HCEC 1CT (cell line): Measurements from ENCODE around the gene COL6A2.
A peak's percentile ranks its signal among the peaks of the same experiment; 100 is the strongest.
"Not testable (repeated sequence)": the region's sequence is repeated elsewhere in the genome, so short reads cannot be mapped to it uniquely, and the experiment has no call there.

Experiments
- DNase-seq: peaks from one replicate; pipeline ENCODE4 v3.0.0-alpha.2; 2017

The COL6A2 gene

GRCh38 chr21:46061063-46061462 lies 36.8 kb upstream of the COL6A2 start:
- no peak for DNase-seq

GRCh38 chr21:46061518-46061917 lies 36.4 kb upstream of the COL6A2 start:
- no peak for DNase-seq

GRCh38 chr21:46061950-46062349 lies 36.0 kb upstream of the COL6A2 start:
- DNase-seq: no peak

GRCh38 chr21:46062471-46063211 lies 35.3 kb upstream of the COL6A2 start:
- DNase-seq: no peak

GRCh38 chr21:46063227-46063626 lies 34.7 kb upstream of the COL6A2 start:
- no peak for DNase-seq

- no peak for DNase-seq
These were observed 33.9 kb upstream of the COL6A2 start for GRCh38 chr21:46063734-46064680.

GRCh38 chr21:46064870-46065214 lies 33.1 kb upstream of the COL6A2 start:
- no peak for DNase-seq

DNA sequence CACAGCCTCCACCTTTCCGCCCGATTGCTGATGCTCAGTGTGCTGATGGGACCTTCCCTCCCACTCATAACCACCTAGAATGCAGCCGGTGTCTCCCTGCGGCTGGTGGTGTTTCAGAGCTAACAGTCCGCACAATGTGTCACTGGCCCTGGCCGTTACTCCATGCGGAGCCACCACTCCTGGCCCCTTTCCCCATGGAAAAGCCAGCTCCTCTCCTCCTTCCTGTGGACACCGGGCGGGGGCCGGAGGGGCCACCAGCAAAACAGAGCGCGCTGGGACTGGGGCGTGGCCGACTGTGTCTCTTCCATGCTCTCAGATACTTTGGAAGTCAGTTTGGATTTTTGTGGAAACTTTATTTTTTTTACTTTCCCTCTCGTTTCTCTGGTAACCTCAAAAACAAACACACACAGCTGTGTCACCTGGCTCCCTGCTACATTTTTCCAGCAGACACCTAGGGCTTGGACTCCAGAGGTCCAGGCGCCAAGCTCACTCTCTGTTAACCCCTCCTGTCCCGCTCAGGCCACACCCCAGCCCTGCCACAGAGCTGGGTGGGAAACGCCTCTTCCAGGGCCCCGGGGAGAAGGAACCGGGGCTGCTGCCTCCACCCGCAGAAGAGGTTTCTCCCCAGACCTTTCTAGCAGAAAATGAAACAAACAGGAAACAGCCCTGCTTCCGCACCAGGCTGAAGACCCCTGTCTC lies 32.5 kb upstream of the COL6A2 start:
- DNase-seq: peak; percentile 29

- no peak for DNase-seq
These were observed 31.9 kb upstream of the COL6A2 start for GRCh38 chr21:46065914-46066551.

GRCh38 chr21:46066591-46067331 lies 31.2 kb upstream of the COL6A2 start:
- DNase-seq: no peak

DNA sequence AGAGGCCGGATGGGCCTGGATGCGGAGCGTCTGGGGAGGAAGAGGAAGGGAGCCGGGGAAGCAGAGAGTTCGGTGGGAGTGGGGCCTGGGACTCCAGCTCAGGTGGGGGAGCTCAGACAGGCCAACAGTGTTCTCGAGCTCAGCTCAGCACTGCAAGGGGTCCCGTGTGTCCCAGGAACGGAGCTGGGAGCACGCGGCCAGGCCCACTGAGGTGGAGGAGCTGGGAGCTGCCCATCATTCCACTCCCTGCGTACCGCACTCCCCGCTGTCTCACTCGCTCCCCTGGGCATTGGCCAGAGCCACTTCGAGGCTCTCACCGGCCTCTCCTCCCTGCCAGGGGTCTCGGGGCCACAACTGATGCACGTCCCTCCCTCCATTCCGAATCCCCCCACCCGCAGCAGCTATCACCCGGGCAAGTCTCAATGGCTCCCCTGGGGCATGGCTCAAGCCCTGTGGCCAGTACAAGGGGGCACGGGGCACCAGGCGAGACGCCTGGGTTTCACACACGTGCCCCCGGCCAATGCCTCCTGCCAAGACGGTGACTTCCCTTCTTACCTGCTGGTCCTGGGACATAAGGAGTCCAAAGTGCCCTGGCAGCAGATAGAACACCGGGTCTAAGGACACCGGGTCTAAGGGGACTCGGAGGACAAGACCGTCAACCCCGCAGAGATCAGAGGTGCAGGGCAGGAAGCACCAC lies 30.3 kb upstream of the COL6A2 start:
- DNase-seq: no peak

GRCh38 chr21:46068516-46069079 lies 29.3 kb upstream of the COL6A2 start:
- no peak for DNase-seq

DNA sequence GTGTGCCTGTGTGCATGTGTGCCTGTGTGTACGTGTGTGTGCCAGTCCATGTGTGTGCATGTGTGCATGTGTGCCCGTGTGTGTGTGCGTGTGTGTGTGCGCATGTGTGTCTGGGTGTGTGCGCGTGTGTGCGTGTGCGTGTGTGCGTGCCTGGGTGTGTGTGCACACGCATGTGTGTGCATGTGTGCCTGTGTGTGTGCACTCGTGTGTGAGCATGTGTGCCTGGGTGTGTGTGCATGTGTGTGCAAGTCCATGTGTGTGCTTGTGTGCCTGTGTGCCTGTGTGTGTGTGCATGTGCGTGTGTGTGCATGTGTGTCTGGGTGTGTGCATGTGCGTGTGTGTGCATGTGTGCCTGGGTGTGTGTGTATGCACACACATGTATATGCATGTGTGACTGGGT lies 28.7 kb upstream of the COL6A2 start:
- no peak for DNase-seq

DNA sequence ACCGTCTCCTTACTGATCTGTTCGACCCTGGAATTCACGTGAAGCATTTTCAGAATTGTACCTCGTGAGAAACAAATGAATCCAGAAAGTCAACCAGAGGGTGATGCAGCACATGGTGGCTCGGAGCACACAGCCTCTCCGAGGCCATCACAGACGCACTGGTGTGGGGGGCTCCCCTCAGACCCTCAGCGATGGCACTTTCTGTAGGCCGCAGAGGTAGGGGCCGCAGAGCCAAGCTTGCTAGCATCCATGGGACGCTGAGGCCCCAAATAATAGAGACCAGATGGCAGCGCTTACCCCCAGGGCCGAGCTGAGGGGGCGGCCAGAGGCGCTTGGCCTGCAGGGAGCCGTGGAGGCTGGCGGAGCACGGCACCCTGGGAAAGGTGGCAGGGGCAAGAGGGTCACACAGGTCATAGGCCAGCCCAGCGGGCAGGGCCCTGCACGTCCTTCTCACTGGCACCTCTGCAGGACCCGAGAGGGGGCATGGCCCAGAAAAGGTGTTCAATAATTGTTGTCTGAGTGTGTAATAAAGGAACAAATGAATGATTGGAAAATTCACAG lies 28.1 kb upstream of the COL6A2 start:
- no peak for DNase-seq

- DNase-seq: no peak
These were observed 26.8 kb upstream of the COL6A2 start for GRCh38 chr21:46071082-46071481.

- not testable (repeated sequence) for DNase-seq
These were observed 21.2 kb upstream of the COL6A2 start for GRCh38 chr21:46076724-46077123.

- no peak for DNase-seq
These were observed 20.2 kb upstream of the COL6A2 start for GRCh38 chr21:46077674-46078101.

- no peak for DNase-seq
These were observed 19.5 kb upstream of the COL6A2 start for GRCh38 chr21:46078322-46078977.

- no peak for DNase-seq
These were observed 18.9 kb upstream of the COL6A2 start for GRCh38 chr21:46078978-46079351.
